H1 (cell line): ENCODE data around the gene SLC25A38. TPM values are rescaled to one million over a fixed set of nuclear protein-coding genes. Genes with fewer than 3 reads are reported as not detected.

Experiments
- CTCF ChIA-PET: fragments of 300-600 bp; sonication (Branson Sonifier 250); formaldehyde crosslinking; loops from one replicate; lab custom pipeline; 2021; ENCODE audit not compliant: partially characterized antibody; lab: Charles Lee
- POLR2A ChIA-PET: fragments of 300-600 bp; sonication (Branson Sonifier 250); formaldehyde crosslinking; loops from one replicate; lab custom pipeline; 2021; ENCODE audit warnings: inconsistent platforms; ENCODE audit not compliant: partially characterized antibody; lab: Charles Lee
- DNase-seq, 2 experiments: peaks; one replicate each; pipeline versions ENCODE4 v3.0.0 to v3.0.0-alpha.2; 2010 to 2022; ENCODE audit warnings: low spot score in 2 of 2, low read depth in 1 of 2, mixed read lengths in 1 of 2
- FAIRE-seq: peaks from 2 replicates; lab custom pipeline; 2011; peaks lifted over from hg19 to GRCh38; lab: Jason Lieb, UNC
- H2AFZ ChIP-seq: 2 replicates; pipeline ENCODE4 v1.8.1; 2012; ENCODE audit warnings: low read length, inconsistent platforms
- H2AK5ac ChIP-seq: 2 replicates; pipeline ENCODE4 v1.6.1; 2013; ENCODE audit warnings: low read depth, low read length
- H2BK120ac ChIP-seq: replicated peaks from 2 replicates; pipeline ENCODE3; 2013; ENCODE audit warnings: low read depth, low read length, inconsistent platforms
- H2BK12ac ChIP-seq: 2 replicates; pipeline ENCODE4 v1.6.1; 2013; ENCODE audit warnings: low read depth, low read length
- H2BK15ac ChIP-seq: 2 replicates; pipeline ENCODE4 v1.6.1; 2013; ENCODE audit warnings: low read length
- H2BK20ac ChIP-seq: 2 replicates; pipeline ENCODE4 v1.6.1; 2013; ENCODE audit warnings: low read length
- H2BK5ac ChIP-seq: 2 replicates; pipeline ENCODE4 v1.6.1; 2013; ENCODE audit warnings: low read depth, low read length
- H3K14ac ChIP-seq: 2 replicates; pipeline ENCODE4 v1.6.1; 2013; ENCODE audit warnings: inconsistent platforms; ENCODE audit not compliant: insufficient read length
- H3K18ac ChIP-seq: 2 replicates; pipeline ENCODE4 v1.6.1; 2013; ENCODE audit warnings: low read length; ENCODE audit errors: extremely low read depth
- H3K23ac ChIP-seq: 2 replicates; pipeline ENCODE4 v1.6.1; 2013; ENCODE audit warnings: inconsistent platforms; ENCODE audit not compliant: insufficient read length
- H3K23me2 ChIP-seq: 2 replicates; pipeline ENCODE4 v1.6.1; 2013; ENCODE audit warnings: low read depth, low read length
- H3K27ac ChIP-seq: 2 replicates; pipeline ENCODE4 v1.6.1; 2011; ENCODE audit warnings: low read depth, low read length, inconsistent platforms
- H3K27me3 ChIP-seq, 4 experiments: replicated peaks in 1 of 4; 1 replicate in 1 of 4; 2 replicates in 3 of 4; pipeline versions ENCODE4 v1.6.1 to v1.8.1; 2011 to 2013; ENCODE audit warnings: low read length in 3 of 4, mild to moderate bottlenecking in 3 of 4, inconsistent platforms in 2 of 4, mixed read lengths in 2 of 4, moderate library complexity in 1 of 4; ENCODE audit not compliant: control insufficient read depth in 3 of 4, insufficient read depth in 3 of 4; ENCODE audit errors: extremely low read depth in 1 of 4
- H3K36me3 ChIP-seq, 4 experiments: 2 replicates each; pipeline versions ENCODE4 v1.6.1 to v1.8.1; 2011 to 2013; ENCODE audit warnings: mild to moderate bottlenecking in 4 of 4, low read length in 3 of 4, moderate library complexity in 2 of 4, control low read depth in 1 of 4, inconsistent platforms in 1 of 4; ENCODE audit not compliant: insufficient read depth in 4 of 4, control insufficient read depth in 2 of 4
- H3K4ac ChIP-seq: replicated peaks from 2 replicates; pipeline ENCODE3; 2013; ENCODE audit warnings: low read length, low read depth, mixed read lengths, inconsistent platforms; ENCODE audit not compliant: insufficient read length
- H3K4me1 ChIP-seq, 4 experiments: replicated peaks in 1 of 4; 1 replicate in 1 of 4; 2 replicates in 3 of 4; pipeline versions ENCODE4 v1.6.1 to v1.8.1; 2011 to 2013; ENCODE audit warnings: low read length in 3 of 4, inconsistent platforms in 2 of 4, mixed read lengths in 1 of 4; ENCODE audit not compliant: insufficient read depth in 4 of 4, control insufficient read depth in 3 of 4
- H3K4me2 ChIP-seq, 2 experiments: 2 replicates each; pipeline versions ENCODE4 v1.6.1 to v1.8.1; 2011 to 2013; ENCODE audit warnings: low read depth in 2 of 2, low read length in 2 of 2, control low read depth in 1 of 2, inconsistent platforms in 1 of 2, mild to moderate bottlenecking in 1 of 2; ENCODE audit not compliant: insufficient read depth in 1 of 2
- H3K4me3 ChIP-seq, 4 experiments: fragments of 200-600, 300-600 bp in 1 of 4; sonication (generic), shearing (Covaris generic), sonication (Bioruptor Twin) in 1 of 4; 2 replicates each; pipeline versions ENCODE4 v1.5.1 to v1.8.1; 2011 to 2016; ENCODE audit warnings: low read length in 4 of 4, low read depth in 3 of 4, control low read depth in 2 of 4, inconsistent platforms in 2 of 4, mild to moderate bottlenecking in 2 of 4, mixed read lengths in 1 of 4, moderate library complexity in 1 of 4; ENCODE audit not compliant: insufficient read depth in 2 of 4; ENCODE audit errors: extremely low read depth in 1 of 4
- H3K56ac ChIP-seq: replicated peaks from 2 replicates; pipeline ENCODE3; 2013; ENCODE audit warnings: low read depth, mild to moderate bottlenecking, mixed read lengths, low read length, inconsistent platforms; ENCODE audit not compliant: insufficient read length
- H3K79me1 ChIP-seq: 2 replicates; pipeline ENCODE4 v1.6.1; 2013; ENCODE audit warnings: low read depth, low read length, control low read depth
- H3K79me2 ChIP-seq, 2 experiments: 2 replicates each; pipeline versions ENCODE4 v1.6.1 to v1.8.1; 2012 to 2013; ENCODE audit warnings: low read length in 2 of 2, mild to moderate bottlenecking in 2 of 2, inconsistent platforms in 1 of 2; ENCODE audit not compliant: insufficient read depth in 2 of 2, control insufficient read depth in 1 of 2
- H3K9ac ChIP-seq, 4 experiments: replicated peaks in 1 of 4; 1 replicate in 1 of 4; 2 replicates in 3 of 4; pipeline versions ENCODE4 v1.6.1 to v1.8.1; 2011 to 2013; ENCODE audit warnings: low read depth in 3 of 4, low read length in 3 of 4, control low read depth in 2 of 4, mild to moderate bottlenecking in 2 of 4, moderate library complexity in 2 of 4, inconsistent platforms in 1 of 4; ENCODE audit errors: extremely low read depth in 1 of 4
- H3K9me3 ChIP-seq, 2 experiments: 2 replicates each; pipeline versions ENCODE4 v1.6.1 to v1.8.1; 2012 to 2013; ENCODE audit warnings: mild to moderate bottlenecking in 2 of 2, moderate library complexity in 2 of 2, control low read depth in 1 of 2, inconsistent platforms in 1 of 2, low read depth in 1 of 2, low read length in 1 of 2, mixed read lengths in 1 of 2; ENCODE audit not compliant: insufficient read depth in 2 of 2
- H4K20me1 ChIP-seq, 2 experiments: replicated peaks in 1 of 2; 2 replicates each; pipeline versions ENCODE3 to v1.8.1; 2011 to 2013; ENCODE audit warnings: inconsistent platforms in 2 of 2, low read length in 2 of 2, mild to moderate bottlenecking in 1 of 2; ENCODE audit not compliant: insufficient read depth in 2 of 2, control insufficient read depth in 1 of 2
- H4K5ac ChIP-seq: 2 replicates; pipeline ENCODE4 v1.6.1; 2013; ENCODE audit warnings: low read length, low read depth, mixed read lengths, inconsistent platforms; ENCODE audit not compliant: insufficient read length
- H4K8ac ChIP-seq: 2 replicates; pipeline ENCODE4 v1.8.0; 2013; ENCODE audit warnings: mild to moderate bottlenecking, moderate library complexity, low read length, inconsistent platforms; ENCODE audit not compliant: insufficient read depth; ENCODE audit errors: extremely low read depth
- H4K91ac ChIP-seq: replicated peaks from 2 replicates; pipeline ENCODE3; 2013; ENCODE audit warnings: low read length, mixed read lengths, inconsistent platforms; ENCODE audit not compliant: insufficient read length
- BACH1 ChIP-seq: IDR thresholded peaks from 2 replicates; pipeline ENCODE4 v1.6.1; 2012; ENCODE audit warnings: low read length, improper control_type of control experiment
- CHD1 ChIP-seq: IDR thresholded peaks from 2 replicates; pipeline ENCODE4 v1.6.1; 2012; ENCODE audit warnings: low read depth, low read length, improper control_type of control experiment
- POLR2AphosphoS5 ChIP-seq: IDR thresholded peaks from 2 replicates; pipeline ENCODE4 v1.6.1; 2011; ENCODE audit warnings: low read depth, low read length
- RBBP5 ChIP-seq: IDR thresholded peaks from 2 replicates; pipeline ENCODE4 v1.7.1; 2012; ENCODE audit warnings: low read depth, mild to moderate bottlenecking, inconsistent platforms, low read length, moderate library complexity, borderline replicate concordance
- SAP30 ChIP-seq: fragments of 300-600 bp; sonication (generic); IDR thresholded peaks from 2 replicates; pipeline ENCODE4 v1.7.1; 2012; ENCODE audit warnings: low read length, moderate library complexity, mild to moderate bottlenecking, inconsistent platforms; ENCODE audit not compliant: insufficient read depth, insufficient replicate concordance
- WGBS, 2 experiments: shearing (Covaris generic) in 1 of 2; methylation state at CpG; one replicate each; pipeline versions ENCODE4 v1.1.6 to v1.1.7; 2013 to 2015; ENCODE audit warnings: low lambda C conversion rate in 2 of 2, mixed read lengths in 2 of 2, inconsistent platforms in 1 of 2, low coverage in 1 of 2, missing lambda C conversion rate in 1 of 2; ENCODE audit not compliant: insufficient replicate concordance in 2 of 2, insufficient coverage in 1 of 2, insufficient read length in 1 of 2; ENCODE audit errors: extremely low coverage in 1 of 2, missing lambda C conversion rate in 1 of 2; 5-methylcytosine and 5-hydroxymethylcytosine counted together
- polyA plus RNA-seq, 7 experiments: library from polyadenylated mRNA; depleted of rRNA in 3 of 7; stranded (reverse) in 5 of 7; unstranded in 2 of 7; fragments of >200 nt in 5 of 7; fragments of 200-250 nt in 2 of 7; gene quantifications; 1 replicate in 5 of 7; 2 replicates in 1 of 7; 4 replicates in 1 of 7; pipeline versions ENCODE4 v1.2.1 to v1.2.3, GENCODE V29; 2011 to 2013; ENCODE audit warnings: missing spikeins in 2 of 7, mixed read lengths in 2 of 7
- total RNA-seq: library from RNA; stranded (reverse); fragmentation: NEBNext Ultra II Directional; extraction: Animal tissue kit (Norgen Biotek cat#: 25700); gene quantifications from 2 replicates; pipeline ENCODE4 v1.2.1, GENCODE V29; 2021

SLC25A38 gene
- total and polyA plus RNA-seq, 2 of the 8 experiments (the other 6 are each of a cell fraction or from before 2014, with no cell fraction given) = 41.2 to 45.8 TPM

DNA sequence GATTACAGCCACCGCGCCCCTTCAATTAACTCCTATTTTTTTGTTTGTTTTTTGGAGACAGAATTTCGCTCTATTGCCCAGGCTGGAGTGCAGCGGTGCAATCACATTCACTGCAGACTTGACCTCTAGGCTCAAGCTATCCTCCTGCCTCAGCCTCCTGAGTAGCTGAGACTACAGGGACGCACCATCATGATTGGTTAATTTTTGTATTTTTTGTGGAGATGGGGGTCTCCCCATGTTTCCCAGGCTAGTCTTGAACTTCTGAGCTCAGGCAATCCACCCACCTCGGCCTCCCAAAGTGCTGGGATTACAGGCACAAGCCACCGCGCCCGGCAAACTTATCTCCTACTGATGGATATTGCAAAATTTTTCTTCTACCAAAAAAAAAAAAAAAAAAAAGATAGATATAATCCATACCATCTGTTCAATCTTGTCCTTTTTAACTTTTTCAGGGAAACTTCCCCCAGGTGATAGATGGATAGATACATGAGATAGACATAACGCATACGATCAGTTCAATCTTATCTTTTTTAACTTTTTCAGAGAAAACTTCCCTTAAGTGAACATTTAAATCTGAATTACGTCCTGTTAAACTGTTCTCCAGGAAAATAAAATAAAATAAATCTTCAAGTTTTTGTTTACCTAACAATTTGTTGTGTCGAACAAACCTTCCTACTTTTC lies 22.7 kb downstream of the SLC25A38 start:
- Histone ChIP-seq H2BK15ac (no peak overlapping the region), H2AK5ac (peak overlapping the region; percentile 11; the same call in 1 of the 2 replicates), H3K27ac (peak overlapping the region; percentile 95), H4K20me1 (peaks cover 14 to 16% of the 10 kb centered on the region in 2 experiments), H3K27me3 (no peaks in the 10 kb centered on the region), H3K4me2 (peak overlapping the region; percentile 91 to 95), H3K9ac (peak overlapping the region; percentile 43 to 98 (median 69)), H4K8ac (peak overlapping the region; percentile 90; the same call in 1 of the 2 replicates), H3K79me2 (peaks cover 8 to 38% of the 10 kb centered on the region in 2 experiments; a peak in 3 of 4 replicates), H4K91ac (peak overlapping the region; percentile 90), H2BK5ac (peak overlapping the region; percentile 98), H4K5ac (peak overlapping the region; percentile 88), H3K9me3 (no peaks in the 10 kb centered on the region), H3K36me3 (peaks cover 21 to 39% (median 28%) of the 10 kb centered on the region in 4 experiments), H2BK20ac (no peak overlapping the region), H3K18ac (peak overlapping the region; percentile 81), H3K79me1 (0 out of 2 replicates have a peak, but pooled peaks cover 6% of the 10 kb centered on the region), H3K23ac (no peak overlapping the region), H3K56ac (no peak overlapping the region), H3K23me2 (peaks cover 9% of the 10 kb centered on the region), H3K4ac (no peak overlapping the region), H3K14ac (no peak overlapping the region), H2AFZ (no peak overlapping the region), H2BK12ac (no peak overlapping the region), H3K4me1 (peaks cover 10 to 14% (median 11%) of the 10 kb centered on the region in 4 experiments), H3K4me3 (peak overlapping the region; percentile 68 to 94 (median 86)), H2BK120ac (peak overlapping the region; percentile 45)
- DNase-seq (no peak), FAIRE-seq (no peak)
- 33% methylated on average over 13 of the region's 13 CpGs; no CpG with 5 or more reads in 1 of the 2 experiments for WGBS, 2 experiments
- ChIA-PET CTCF (interaction anchor here (0.8 to 4.3 kb wide), 7 partner anchors 11 to 227 kb away, joined by 3 to 30 read pairs (median 7); no protein-coding TSS in a partner anchor), POLR2A (interaction anchor here (0.6 to 33.7 kb wide), 20 partner anchors 4 to 773 kb away, joined by 3 to 771 read pairs (median 5); partner anchors contain the start of genes RPSA and SLC25A38)
- TF ChIP-seq RBBP5 (no peak), SAP30 (peak; percentile 17), BACH1 (no peak), CHD1 (peak; percentile 66; the same call in 1 of the 2 replicates), POLR2AphosphoS5 (peak; percentile 63; the same call in 1 of the 2 replicates)
